ENCODE measurements around the gene C9orf43. TPM values are rescaled to one million over a fixed set of nuclear protein-coding genes. Genes with fewer than 3 reads are reported as not detected.
"Not testable (repeated sequence)": the region's sequence is repeated elsewhere in the genome, so short reads cannot be mapped to it uniquely, and the experiment has no call there.

Gene C9orf43
- polyA plus RNA-seq, 4 donors = 0.65 to 1.1 (median 0.95) TPM

DNA sequence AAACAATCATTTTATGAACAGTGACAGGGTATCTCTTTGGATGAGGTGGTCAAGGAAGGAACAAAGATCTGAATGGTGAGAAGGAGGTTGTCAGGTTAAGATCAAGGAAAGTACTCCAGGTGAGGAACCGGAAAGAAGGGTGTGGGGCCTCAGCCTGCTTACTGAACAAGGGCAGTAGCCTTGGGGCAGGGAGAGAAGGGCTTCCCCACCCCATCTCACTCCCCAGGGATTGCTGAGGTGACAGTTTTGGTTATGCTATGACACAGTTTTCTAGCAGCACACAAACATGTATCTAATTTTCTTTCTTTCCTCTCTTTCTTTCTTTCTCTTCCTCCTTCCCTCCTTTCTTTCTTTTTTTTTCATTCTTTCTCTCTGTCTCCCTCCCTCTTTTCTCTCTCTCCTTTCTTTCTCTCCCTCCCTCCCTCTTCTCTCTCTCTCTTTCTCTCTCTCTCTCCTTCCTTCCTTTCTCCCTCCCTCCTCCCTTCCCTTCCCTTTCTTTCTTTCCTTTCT lies 29.6 kb upstream of the C9orf43 start:
- no peak for DNase-seq (ENCODE audit: low read depth in 4 of 4, low spot score in 2 of 4)

- not testable (repeated sequence) for DNase-seq (ENCODE audit: low read depth in 4 of 4, low spot score in 2 of 4)
Observed at GRCh38 chr9:113381441-113381840, 29.1 kb upstream of the C9orf43 start.

GRCh38 chr9:113381909-113382411 lies 28.6 kb upstream of the C9orf43 start:
- DNase-seq (ENCODE audit: low read depth in 4 of 4, low spot score in 2 of 4) = peak in 1 of 4 donors; percentile 55

DNA sequence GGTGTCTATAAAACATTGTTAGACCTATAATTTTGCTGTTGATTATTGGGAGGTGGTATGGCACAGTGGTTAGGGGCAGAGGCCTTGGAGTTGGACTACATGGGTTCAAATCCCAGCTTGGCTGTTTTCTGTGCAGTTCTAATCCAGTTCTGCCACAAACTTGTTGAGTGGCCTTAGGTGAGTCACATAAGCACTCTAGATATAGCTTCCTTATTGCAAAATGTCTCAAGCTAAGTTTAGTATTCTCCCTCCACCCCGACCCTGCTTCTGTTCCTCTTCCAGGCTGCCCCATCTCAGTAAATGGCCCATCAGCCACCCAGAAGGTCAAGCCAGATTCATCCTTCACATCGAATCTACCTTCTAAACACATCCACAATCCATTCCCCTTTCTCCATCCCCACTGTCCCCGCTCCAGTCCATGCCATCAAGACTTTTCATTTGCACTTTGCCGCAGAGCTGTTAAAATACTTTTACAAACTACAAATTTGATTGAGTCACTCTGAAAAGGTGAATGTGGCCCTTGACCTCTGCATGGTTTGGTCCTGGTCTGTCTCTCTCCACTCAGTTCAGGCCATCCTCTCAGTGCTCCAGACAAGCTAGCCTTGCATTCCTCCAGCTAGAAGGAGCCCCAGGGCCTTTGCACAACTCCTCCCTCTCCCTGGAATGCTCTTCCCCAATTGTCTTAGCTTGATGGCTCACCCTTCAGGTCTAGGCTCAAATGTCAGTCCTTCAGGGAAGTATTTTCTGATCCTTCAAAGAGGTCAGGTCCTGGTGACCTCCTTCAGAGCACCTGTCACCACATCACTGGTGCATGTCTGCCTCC lies 23.8 kb upstream of the C9orf43 start:
- no peak for DNase-seq (ENCODE audit: low read depth in 4 of 4, low spot score in 2 of 4)

DNA sequence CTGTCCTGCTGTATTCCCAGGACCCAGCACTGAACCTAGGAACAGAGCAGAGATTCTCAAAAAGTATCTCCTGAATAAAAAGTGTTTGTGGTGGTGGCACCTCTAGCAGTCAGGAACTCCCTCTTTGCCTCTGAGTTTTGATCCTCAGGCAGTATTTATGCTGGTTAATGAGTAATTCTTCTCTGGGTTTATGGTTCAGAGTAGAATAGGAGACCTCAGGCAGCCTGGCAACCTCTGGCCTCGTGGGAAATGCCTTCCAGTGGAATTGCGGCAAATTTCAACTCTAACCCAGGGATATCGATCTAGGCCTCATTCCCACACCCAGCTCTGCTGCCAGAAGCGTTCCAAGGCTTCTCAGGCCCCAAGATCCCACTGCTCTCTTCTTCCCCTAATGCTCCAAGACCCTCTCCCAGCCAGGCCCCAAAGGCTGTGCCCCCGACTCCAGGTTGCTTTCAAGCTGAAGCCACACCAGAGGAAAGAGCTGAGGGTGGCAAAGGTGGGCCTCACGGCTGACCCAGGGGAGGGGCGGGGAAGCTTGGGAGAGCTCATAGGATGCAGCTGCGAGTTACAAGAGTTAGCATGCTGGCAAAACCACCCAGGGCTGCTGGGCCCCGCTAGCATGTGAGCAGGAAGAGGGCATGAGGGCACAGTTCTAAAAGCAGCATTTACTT lies 22.9 kb upstream of the C9orf43 start:
- DNase-seq (ENCODE audit: low read depth in 4 of 4, low spot score in 2 of 4) = no peak

- no peak for DNase-seq (ENCODE audit: low read depth in 4 of 4, low spot score in 2 of 4)
Observed at GRCh38 chr9:113388833-113389232, 21.7 kb upstream of the C9orf43 start.

DNA sequence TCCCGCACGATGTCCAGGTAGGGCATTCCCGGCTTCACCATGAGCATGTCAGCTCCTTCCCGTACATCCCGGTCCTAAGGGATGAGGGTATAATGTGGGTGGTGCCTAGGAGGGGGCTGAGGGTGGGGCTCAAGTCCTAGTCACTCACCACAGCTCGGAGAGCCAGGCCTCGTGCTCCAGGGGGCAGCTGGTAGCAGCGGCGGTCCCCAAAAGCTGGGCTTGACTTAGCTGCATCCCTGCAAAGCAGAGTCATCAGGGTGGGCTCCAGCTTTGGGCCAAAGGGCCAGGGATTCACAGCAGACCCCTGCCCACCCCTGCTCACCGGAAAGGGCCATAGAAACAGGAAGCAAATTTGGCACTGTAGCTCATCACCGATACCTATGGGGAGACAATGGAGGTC lies 21.1 kb upstream of the C9orf43 start:
- no peak for DNase-seq (ENCODE audit: low read depth in 4 of 4, low spot score in 2 of 4)

DNA sequence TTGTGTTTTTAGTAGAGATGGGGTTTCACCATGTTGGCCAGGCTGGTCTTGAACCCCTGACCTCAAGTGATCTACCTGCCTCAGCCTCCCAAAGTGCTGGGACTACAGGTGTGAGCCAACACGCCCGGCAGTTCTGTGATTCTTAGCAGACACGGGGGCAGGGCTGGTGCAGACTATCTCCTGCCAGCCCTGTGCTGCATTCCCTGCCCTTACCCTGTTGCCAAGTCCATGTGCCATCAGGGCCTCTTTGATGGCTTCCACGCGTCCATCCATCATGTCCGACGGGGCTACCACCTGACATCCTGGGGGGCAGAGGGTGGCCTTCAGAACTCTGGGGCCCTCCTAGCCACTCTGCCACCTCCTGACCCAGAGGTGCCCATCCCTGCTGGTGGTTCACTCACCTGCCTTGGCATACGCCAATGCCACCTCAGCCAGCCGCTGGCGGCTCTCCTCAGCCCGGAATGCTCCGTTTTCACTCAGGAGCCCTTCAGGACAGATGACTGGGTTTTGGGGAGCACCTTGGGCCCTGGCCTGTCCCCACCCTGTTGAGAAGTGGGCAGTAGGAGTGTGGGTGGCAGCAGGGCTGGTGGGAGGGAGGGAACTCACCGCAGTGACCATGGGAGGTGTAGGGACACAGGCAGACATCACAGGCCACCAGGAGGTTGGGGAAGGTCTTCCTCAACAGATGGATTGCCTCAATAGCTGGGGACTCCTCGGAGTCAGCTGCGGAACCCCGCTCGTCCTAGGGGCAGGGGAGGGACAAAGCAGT lies 20.2 kb upstream of the C9orf43 start:
- no peak for DNase-seq (ENCODE audit: low read depth in 4 of 4, low spot score in 2 of 4)

DNA sequence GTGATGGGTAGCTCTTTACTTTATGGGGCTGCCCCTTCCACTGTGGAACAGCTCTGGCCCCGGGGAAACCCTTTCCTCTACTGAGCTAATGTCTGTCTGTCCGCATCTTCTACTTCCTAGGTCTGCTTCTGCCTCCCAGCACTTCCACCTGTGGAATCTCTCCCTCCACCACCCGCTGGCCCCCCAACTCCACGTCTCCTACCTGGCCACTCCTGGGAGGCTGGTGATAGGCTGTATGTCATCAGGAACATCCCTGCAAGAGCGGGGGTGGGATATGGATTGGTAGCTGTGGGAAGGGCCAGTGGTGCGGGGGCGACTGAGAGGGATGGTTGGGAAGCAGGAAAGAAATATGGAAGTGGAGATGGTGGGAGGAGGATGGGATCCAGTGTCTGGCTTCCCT lies 18.6 kb upstream of the C9orf43 start:
- no peak for DNase-seq (ENCODE audit: low read depth in 4 of 4, low spot score in 2 of 4)

DNA sequence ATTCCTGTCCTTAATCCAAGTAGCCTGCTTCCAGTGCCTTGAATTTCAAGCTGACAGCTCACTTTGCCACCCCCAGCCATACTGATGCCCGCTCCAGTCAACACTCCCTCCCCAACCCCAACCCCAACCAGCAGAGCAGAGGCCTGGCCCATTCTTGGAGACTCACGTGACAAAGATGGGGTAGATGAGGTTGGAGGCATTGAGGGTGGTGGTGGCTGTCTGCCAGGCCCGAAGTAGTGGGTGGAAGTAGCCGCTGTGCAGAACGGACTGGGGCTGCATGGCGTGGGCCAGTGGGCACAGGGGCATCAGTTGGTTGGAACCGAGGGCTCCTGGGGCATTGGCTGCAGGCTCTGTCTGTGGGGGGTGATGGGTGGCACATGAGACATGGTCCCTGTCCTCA lies 17.3 kb upstream of the C9orf43 start:
- DNase-seq (ENCODE audit: low read depth in 4 of 4, low spot score in 2 of 4) = no peak

GRCh38 chr9:113395000-113395861 lies 15.3 kb upstream of the C9orf43 start:
- DNase-seq (ENCODE audit: low read depth in 4 of 4, low spot score in 2 of 4) = no peak

GRCh38 chr9:113397203-113397631 lies 13.3 kb upstream of the C9orf43 start:
- no peak for DNase-seq (ENCODE audit: low read depth in 4 of 4, low spot score in 2 of 4)

GRCh38 chr9:113398796-113399195 lies 11.8 kb upstream of the C9orf43 start:
- no peak for DNase-seq (ENCODE audit: low read depth in 4 of 4, low spot score in 2 of 4)

DNA sequence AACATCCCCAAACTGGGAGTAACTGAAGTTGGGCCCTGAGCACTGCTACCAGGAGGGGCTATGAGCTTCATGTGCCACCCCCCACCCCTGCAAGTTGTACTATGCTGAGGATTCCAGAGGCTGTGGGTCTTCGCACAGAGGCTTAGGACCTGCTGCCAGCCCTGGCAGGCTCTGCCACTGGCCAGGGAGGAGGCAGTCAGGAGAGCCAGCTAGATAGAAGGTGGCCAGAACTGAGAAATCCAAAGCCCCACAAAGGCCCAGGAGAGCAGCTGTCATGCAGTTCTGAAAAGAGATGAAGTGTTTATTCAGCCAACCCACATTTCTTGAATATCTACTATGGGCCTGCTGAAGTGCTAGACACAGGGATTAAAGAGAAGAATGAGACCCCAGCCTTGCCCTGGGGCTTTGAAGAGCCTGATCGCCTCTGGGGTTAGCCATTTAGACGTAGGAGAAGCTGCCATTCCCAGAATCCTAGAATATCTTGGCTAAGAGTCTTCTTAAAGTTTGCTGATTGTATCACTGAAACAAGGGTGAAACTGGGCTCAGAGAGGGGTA lies 10.8 kb upstream of the C9orf43 start:
- no peak for DNase-seq (ENCODE audit: low read depth in 4 of 4, low spot score in 2 of 4)

GRCh38 chr9:113401027-113401792 lies 9.3 kb upstream of the C9orf43 start, which contains the start of gene ALAD:
ALAD (minus strand) TSS chr9:113401284; CDS start chr9:113393559, 7,725 bp downstream.
- peak; percentile 86 to 97 (median 96) for DNase-seq (ENCODE audit: low read depth in 4 of 4, low spot score in 2 of 4)

- no peak for DNase-seq (ENCODE audit: low read depth in 4 of 4, low spot score in 2 of 4)
Observed at GRCh38 chr9:113403646-113404045, 6.9 kb upstream of the C9orf43 start.

DNA sequence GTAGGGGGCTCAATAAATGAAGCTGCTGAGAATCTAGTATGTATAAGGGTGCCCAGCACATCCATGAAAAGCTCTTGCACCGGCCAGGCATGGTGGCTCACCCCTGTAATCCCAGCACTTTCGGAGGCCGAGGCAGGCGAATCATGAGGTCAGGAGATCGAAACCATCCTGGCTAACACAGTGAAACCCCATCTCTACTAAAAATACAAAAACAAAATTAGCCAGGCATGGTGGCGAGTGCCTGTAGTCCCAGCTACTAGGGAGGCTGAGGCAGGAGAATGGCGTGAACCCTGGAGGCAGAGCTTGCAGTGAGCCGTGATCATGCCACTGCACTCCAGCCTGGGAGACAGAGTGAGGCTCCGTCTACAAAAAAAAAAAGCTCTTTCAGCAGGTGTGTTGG lies 4.2 kb upstream of the C9orf43 start:
- DNase-seq (ENCODE audit: low read depth in 4 of 4, low spot score in 2 of 4) = not testable (repeated sequence)

DNA sequence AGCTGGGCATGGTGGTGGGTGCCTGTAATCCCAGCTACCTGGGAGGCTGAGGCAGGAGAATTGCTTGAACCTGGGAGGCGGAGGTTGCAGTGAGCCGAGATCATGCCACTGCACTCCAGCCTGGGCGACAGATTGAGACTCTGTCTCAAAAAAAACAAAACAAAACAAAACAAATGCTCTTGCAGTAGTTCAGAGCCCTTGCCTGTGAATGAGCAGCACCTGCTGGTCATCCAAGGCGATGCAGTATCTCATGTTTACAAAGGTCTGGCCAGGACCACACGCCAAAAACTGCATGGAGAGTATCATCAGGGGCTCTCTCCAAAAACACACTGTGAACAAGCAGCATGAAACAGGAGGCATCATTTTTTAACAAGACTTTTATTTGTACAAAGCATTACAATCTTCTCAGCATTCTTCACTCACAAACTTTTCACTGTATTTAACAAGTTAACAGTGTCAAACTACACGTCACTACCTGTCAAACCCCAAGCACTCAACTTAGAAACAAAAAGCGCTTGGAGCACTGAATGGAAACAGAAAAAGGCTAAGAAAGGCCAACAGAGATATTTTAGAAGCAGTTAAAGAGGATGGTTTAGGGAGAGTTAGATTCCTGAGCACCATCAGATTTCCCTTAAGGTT lies 3.6 kb upstream of the C9orf43 start:
- DNase-seq (ENCODE audit: low read depth in 4 of 4, low spot score in 2 of 4) = peak in 1 of 4 donors; percentile 59

Measured in left renal cortex interstitium (tissue), 4 donors.